ENCODE data around the gene ATP11A.
"Not testable (repeated sequence)": the region's sequence is repeated elsewhere in the genome, so short reads cannot be mapped to it uniquely, and the experiment has no call there.

ATP11A gene

GRCh38 chr13:112671359-112671758, 18.5 kb upstream of the ATP11A start:
- no peak for DNase-seq

DNA sequence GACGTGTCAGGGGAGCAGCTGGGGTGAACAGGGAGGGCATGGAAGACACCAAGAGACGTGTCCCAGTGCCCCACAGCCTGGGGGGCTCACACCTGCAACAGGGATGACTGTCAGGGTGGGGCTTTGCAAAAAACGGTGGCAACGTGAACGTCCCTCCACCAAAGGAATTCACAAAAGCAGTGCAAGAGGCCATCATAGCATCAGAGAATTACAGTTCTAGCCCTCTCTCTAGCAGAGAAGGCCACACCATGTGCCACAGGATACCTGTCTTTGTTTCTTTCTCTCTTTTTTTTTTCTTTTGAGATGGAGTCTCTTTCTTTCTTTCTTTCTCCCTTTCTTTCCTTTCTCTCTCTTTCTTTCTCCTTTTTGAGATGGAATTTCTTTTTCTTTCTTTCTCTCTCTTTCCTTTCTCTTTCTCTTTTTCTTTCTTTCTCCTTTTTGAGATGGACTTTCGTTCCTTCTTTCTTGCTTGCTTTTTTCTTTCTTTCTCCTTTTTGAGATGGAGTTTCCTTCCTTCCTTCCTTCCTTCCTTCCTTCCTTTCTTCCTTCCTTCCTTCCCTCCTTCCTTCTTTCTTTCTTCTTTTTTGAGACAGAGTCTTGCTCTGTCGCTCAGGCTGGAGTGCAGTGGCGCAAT, 17.1 kb upstream of the ATP11A start:
- DNase-seq = no peak

DNA sequence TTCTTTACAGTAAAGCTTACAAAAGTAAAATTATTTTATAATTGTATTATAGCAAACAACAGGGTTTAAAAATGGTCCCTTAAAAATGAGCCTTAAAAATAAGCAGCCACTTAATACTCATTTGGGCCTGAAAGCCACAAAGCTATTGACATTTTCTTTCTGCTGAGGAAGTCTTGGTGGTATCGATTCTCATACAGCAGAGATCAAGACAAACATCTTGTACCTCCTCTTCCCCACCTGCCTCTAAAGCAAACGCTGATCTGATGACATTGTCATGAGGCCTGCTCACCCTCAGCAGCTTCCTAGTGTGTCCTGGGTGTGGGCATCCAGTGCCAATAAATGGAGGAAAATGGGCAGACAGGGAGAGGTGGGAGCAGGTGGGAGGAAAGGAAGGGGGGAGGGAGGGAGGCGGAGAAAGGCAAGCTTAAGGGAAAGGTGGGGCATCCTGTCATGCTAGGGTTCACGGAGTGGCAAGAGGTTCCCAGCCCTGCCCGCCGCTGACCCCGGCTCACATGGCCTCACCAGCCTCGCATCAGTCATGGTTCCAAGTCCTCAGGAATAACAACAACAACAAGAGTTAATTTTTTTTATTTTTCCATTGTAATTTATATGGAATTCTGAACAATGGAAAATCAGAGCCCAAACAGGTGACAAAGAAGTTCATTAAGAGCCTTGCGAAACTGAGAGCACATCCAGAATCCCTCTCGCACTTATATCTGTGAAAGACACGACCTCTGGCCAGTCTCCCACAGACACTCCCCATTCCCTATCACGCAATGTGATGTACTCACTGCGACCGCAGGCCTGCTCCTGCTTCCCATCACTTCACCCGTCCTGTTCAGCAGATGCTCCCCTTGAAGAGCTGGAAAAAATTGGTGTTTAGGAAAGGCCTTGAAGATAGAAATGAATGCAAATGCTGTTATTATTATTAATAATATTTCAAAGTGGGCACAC, 15.1 kb upstream of the ATP11A start:
- DNase-seq = peak in 1 of 5 experiments; percentile 53

- no peak for DNase-seq
These were observed 14.5 kb upstream of the ATP11A start for GRCh38 chr13:112675366-112675756.

GRCh38 chr13:112677421-112677962, 12.3 kb upstream of the ATP11A start:
- DNase-seq = not testable (repeated sequence)

- no peak for DNase-seq
These were observed 10.5 kb upstream of the ATP11A start for GRCh38 chr13:112679381-112679780.

GRCh38 chr13:112679932-112680677, 9.7 kb upstream of the ATP11A start:
- no peak for DNase-seq

DNA sequence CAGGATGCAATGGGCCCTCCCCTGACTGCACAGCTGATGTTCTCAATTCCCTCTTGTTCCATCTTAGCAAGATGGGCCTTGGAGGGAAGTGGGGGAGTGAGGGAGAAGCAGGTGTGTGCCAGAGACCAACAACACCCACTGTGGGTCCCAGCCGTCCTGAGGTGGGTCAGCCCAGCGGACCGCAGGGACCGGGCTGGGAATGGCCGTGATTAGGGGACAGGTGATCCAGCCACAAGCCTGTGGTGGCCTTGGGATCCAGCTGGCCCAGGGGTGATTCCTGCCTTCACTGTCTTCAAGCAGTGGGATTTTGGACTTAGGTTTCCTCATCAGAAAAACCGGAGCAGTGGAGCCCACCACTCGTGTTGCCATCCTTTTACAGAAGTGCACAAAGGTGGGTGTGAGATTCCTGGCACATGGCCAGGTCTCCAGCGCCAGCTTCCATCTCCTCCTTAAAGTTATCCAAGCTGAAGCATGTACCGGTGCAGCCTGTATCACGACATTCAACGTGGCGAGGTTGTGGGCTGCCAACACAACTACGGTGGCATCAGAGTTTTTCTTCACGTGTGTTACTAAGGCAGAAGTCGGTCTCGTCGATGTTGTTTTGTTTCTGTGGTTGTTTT, 9.0 kb upstream of the ATP11A start:
- no peak for DNase-seq

DNA sequence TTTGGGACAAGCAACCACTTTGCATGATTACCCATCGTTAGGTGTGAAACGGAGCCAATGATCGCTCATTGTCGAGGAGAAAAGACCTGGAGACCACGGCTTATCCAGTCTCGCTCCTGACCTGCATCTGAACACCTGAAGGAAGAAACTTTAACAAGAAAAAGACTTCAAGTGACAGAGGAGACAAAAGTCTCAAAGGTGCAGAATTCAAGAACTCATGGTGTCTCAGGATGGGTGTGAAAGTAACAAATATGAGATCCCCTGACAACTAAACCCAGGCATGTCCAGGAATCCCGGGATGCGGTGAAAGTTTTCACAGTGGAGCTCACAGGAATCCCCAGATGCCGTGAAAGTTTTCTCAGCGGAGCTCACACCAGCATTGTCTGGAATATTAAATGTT, 6.3 kb upstream of the ATP11A start:
- DNase-seq = no peak

- DNase-seq = no peak
These were observed 5.6 kb upstream of the ATP11A start for GRCh38 chr13:112684071-112684845.

- DNase-seq = not testable (repeated sequence)
These were observed 4.5 kb upstream of the ATP11A start for GRCh38 chr13:112685189-112685805.

- no peak for DNase-seq
These were observed 3.9 kb upstream of the ATP11A start for GRCh38 chr13:112685896-112686295.

DNA sequence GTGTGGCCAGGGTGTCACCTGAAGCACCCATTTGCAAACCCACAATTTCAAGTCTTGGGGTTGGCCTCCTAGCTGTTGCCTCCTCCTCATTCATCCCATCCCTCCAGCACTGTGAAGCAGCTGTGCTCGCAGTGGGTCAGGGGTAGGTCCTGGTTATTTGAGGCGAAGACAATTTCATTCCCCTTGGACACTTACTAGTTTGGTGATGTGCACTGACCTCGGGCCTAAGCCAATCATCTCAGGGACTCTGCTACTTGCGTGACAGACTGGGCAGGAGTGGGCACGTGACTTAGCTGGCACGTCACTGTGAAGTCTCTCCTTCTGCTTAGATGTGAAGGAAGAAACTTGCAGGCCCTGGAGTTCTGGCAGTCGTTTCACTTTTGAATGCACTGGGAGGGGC, 3.5 kb upstream of the ATP11A start:
- no peak for DNase-seq

GRCh38 chr13:112686987-112687386, 2.9 kb upstream of the ATP11A start:
- no peak for DNase-seq

DNA sequence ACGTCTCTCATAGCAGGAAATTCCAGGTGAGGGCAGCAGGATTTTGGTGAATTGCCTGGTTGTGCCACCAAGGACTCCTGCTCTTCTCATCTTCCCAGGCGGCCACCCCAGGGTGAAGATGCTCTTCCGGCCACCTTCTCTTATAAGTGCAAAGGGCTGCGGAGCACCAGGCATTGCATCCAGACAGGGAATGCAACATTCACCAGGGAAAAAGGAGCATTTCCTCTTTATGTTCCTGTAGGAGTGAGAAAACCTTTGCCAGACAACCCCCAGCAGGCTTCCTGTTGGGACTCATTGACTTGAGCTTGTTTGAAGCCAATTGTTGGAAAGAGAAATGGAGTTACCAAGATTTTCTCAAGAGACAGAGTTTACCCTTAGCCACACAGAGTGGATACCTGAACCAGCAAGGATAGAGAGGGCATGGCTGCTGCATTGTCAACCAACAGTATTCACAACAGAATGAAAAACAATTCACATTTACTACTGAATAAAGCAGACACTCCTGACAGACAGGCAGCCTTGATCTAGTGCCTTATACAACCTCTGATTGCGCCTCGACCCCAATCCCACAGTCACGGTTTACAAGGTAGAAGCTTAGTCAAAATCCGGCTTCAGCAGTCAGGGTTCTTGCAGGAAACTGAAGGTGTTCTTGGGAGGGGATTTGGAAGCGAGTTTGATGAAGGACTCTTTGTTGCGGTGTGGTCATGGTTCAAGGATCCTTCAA, 1.8 kb upstream of the ATP11A start:
- DNase-seq = peak in 2 of 5 experiments; percentile 6

- DNase-seq = peak in 3 of 5 experiments; percentile 44 to 73 (median 47)
These were observed 1.1 kb upstream of the ATP11A start for GRCh38 chr13:112688560-112689302.

DNA sequence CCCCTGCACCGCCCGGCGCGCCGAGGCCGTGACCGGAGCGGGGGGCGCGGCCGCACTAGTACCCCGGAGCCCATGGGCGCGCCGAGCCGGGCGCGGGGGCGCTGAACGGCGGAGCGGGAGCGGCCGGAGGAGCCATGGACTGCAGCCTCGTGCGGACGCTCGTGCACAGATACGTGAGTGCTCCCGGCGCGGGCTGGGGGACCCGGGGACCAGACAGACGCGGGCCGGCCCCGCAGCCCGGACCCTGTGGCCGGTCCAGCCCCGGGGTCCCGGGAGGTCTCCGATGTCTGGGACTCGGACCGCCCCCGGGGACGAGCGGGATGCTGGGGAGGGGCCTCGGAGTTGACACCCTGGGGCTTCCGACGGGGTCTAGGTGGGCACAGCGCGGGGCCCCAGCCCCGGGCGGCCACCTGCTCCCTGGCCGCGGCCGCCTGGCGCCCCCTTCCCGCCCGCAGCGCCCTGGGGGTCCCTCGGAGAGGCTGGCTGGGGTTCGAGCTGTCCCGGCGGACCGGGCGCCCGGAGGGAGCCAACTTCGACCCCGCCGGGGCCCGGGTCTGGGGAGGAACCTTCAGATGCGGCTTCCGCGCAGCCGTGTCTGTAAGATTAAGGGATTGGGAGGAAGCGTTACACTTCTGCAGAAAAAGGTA, 568 bp downstream of the ATP11A start:
- DNase-seq = peak in 1 of 5 experiments; percentile 44

DNA sequence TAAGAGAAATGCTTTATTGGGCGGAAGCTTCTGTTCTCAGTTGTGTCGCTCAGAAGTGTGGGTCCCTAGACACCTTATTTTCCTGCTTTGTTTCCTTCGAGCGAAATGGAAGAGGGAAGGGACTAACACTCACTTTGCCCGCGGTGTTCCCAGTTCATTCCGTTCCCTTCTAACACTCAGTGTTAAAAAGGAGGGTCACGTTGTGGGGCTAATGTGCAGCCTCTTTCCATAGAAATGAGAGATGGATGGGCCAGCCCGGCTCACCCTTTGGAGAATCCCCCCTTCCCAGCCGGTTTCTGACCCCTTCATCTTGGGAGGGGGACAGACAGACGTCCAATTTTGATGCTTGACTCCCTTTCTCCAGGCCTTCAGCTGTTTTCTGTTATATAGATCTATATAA, 2.3 kb downstream of the ATP11A start:
- DNase-seq = no peak

GRCh38 chr13:112692586-112692985, 2.7 kb downstream of the ATP11A start:
- no peak for DNase-seq

All from T-helper 2 cell (primary cell).